ENCODE results near the gene ESRRB.
A peak's percentile ranks its signal among the peaks of the same experiment; 100 is the strongest.

Gene ESRRB

GRCh38 chr14:76375947-76376404 lies at the start of gene ESRRB:
TSS of gene ESRRB (plus strand) at chr14:76376137. CDS start at chr14:76376402, 265 bp downstream.
- H3K4me3 ChIP-seq (ENCODE audit: severe bottlenecking) = no peak within 1 kb of the TSS
- H3K27me3 ChIP-seq (ENCODE audit: insufficient read depth, poor library complexity, severe bottlenecking) = peaks cover 74% of the 10 kb centered on the region
- peaks cover 3% of the 10 kb centered on the region for H3K4me1 ChIP-seq (ENCODE audit: insufficient read depth, poor library complexity, severe bottlenecking)
- H3K27ac ChIP-seq (ENCODE audit: poor library complexity, severe bottlenecking) = no peak within 1 kb of the TSS
- no peaks in the 10 kb centered on the region for H3K36me3 ChIP-seq (ENCODE audit: low read depth)
- no peaks in the 10 kb centered on the region for H3K9me3 ChIP-seq (ENCODE audit: severe bottlenecking)
- no peak for DNase-seq (ENCODE audit: low spot score)
- ATAC-seq (ENCODE audit: low read depth) = peak; percentile 38
- TF ChIP-seq CTCF (IDR thresholded peaks at IDR 0.05; ENCODE audit: poor library complexity, severe bottlenecking) = no peak

- Histone ChIP-seq H3K36me3 (ENCODE audit: low read depth) (no peaks in the 10 kb centered on the region), H3K4me1 (ENCODE audit: insufficient read depth, poor library complexity, severe bottlenecking) (no peaks in the 10 kb centered on the region), H3K9me3 (ENCODE audit: severe bottlenecking) (no peaks in the 10 kb centered on the region), H3K4me3 (ENCODE audit: severe bottlenecking) (no peak overlapping the region), H3K27ac (ENCODE audit: poor library complexity, severe bottlenecking) (no peak overlapping the region), H3K27me3 (ENCODE audit: insufficient read depth, poor library complexity, severe bottlenecking) (peaks cover 31% of the 10 kb centered on the region)
- ATAC-seq (ENCODE audit: low read depth) (no peak), DNase-seq (ENCODE audit: low spot score) (no peak)
- no peak for TF ChIP-seq CTCF (IDR thresholded peaks at IDR 0.05; ENCODE audit: poor library complexity, severe bottlenecking)
Observed at GRCh38 chr14:76326918-76327689, 48.8 kb upstream of the ESRRB start.

- H3K9me3 ChIP-seq (ENCODE audit: severe bottlenecking) = no peaks in the 10 kb centered on the region
- no peak overlapping the region for H3K27ac ChIP-seq (ENCODE audit: poor library complexity, severe bottlenecking)
- ATAC-seq (ENCODE audit: low read depth) = no peak
- no peak for DNase-seq (ENCODE audit: low spot score)
- TF ChIP-seq CTCF (IDR thresholded peaks at IDR 0.05; ENCODE audit: poor library complexity, severe bottlenecking) = no peak
- H3K27me3 ChIP-seq (ENCODE audit: insufficient read depth, poor library complexity, severe bottlenecking) = peaks cover 31% of the 10 kb centered on the region
- no peaks in the 10 kb centered on the region for H3K36me3 ChIP-seq (ENCODE audit: low read depth)
- no peak overlapping the region for H3K4me3 ChIP-seq (ENCODE audit: severe bottlenecking)
- H3K4me1 ChIP-seq (ENCODE audit: insufficient read depth, poor library complexity, severe bottlenecking) = no peaks in the 10 kb centered on the region
Observed at GRCh38 chr14:76328457-76329137, 47.3 kb upstream of the ESRRB start.

- H3K27ac ChIP-seq (ENCODE audit: poor library complexity, severe bottlenecking) = no peak overlapping the region
- no peaks in the 10 kb centered on the region for H3K4me1 ChIP-seq (ENCODE audit: insufficient read depth, poor library complexity, severe bottlenecking)
- no peaks in the 10 kb centered on the region for H3K36me3 ChIP-seq (ENCODE audit: low read depth)
- no peak for ATAC-seq (ENCODE audit: low read depth)
- DNase-seq (ENCODE audit: low spot score) = no peak
- no peaks in the 10 kb centered on the region for H3K9me3 ChIP-seq (ENCODE audit: severe bottlenecking)
- TF ChIP-seq CTCF (IDR thresholded peaks at IDR 0.05; ENCODE audit: poor library complexity, severe bottlenecking) = no peak
- no peak overlapping the region for H3K4me3 ChIP-seq (ENCODE audit: severe bottlenecking)
- H3K27me3 ChIP-seq (ENCODE audit: insufficient read depth, poor library complexity, severe bottlenecking) = peaks cover 31% of the 10 kb centered on the region
Observed at GRCh38 chr14:76329154-76329928, 46.6 kb upstream of the ESRRB start.
